ENCODE results near the gene ALKBH1.
"Not testable (repeated sequence)": the region's sequence is repeated elsewhere in the genome, so short reads cannot be mapped to it uniquely, and the experiment has no call there.

ALKBH1 gene

GRCh38 chr14:77667331-77667730 lies 40.5 kb downstream of the ALKBH1 start:
- Histone ChIP-seq H3K4me3 (ENCODE audit: low read length) (no peak overlapping the region), H3K27ac (ENCODE audit: low read length) (no peak overlapping the region)

GRCh38 chr14:77663293-77663692 lies 44.5 kb downstream of the ALKBH1 start:
- H3K9me3 ChIP-seq (ENCODE audit: control insufficient read depth, low read depth, low read length): no peaks in the 10 kb centered on the region
- no peak overlapping the region for H3K27ac ChIP-seq (ENCODE audit: low read length)

More at GRCh38 chr14:77667331-77667730, 40.5 kb downstream of the ALKBH1 start:
- no peaks in the 10 kb centered on the region for H3K9me3 ChIP-seq (ENCODE audit: control insufficient read depth, low read depth, low read length)
- peaks cover 2% of the 10 kb centered on the region for H3K36me3 ChIP-seq (ENCODE audit: control insufficient read depth, low read depth, low read length)
- no peaks in the 10 kb centered on the region for H3K27me3 ChIP-seq (ENCODE audit: control insufficient read depth, insufficient read depth, low read length)
- H3K4me1 ChIP-seq (ENCODE audit: control insufficient read depth, low read depth, low read length): no peaks in the 10 kb centered on the region
- H3K9ac ChIP-seq (ENCODE audit: low read length): no peak overlapping the region

GRCh38 chr14:77661562-77661961 lies 46.3 kb downstream of the ALKBH1 start:
- H3K4me1 ChIP-seq (ENCODE audit: control insufficient read depth, low read depth, low read length); H3K9ac ChIP-seq (ENCODE audit: low read length); H3K36me3 ChIP-seq (ENCODE audit: control insufficient read depth, low read depth, low read length); H3K4me3 ChIP-seq (ENCODE audit: low read length); H3K27ac ChIP-seq (ENCODE audit: low read length); H3K9me3 ChIP-seq (ENCODE audit: control insufficient read depth, low read depth, low read length); H3K27me3 ChIP-seq (ENCODE audit: control insufficient read depth, insufficient read depth, low read length): not testable (repeated sequence)

More at GRCh38 chr14:77663293-77663692, 44.5 kb downstream of the ALKBH1 start:
- H3K36me3 ChIP-seq (ENCODE audit: control insufficient read depth, low read depth, low read length): no peaks in the 10 kb centered on the region
- H3K4me1 ChIP-seq (ENCODE audit: control insufficient read depth, low read depth, low read length): no peaks in the 10 kb centered on the region
- H3K4me3 ChIP-seq (ENCODE audit: low read length): no peak overlapping the region
- no peaks in the 10 kb centered on the region for H3K27me3 ChIP-seq (ENCODE audit: control insufficient read depth, insufficient read depth, low read length)
- H3K9ac ChIP-seq (ENCODE audit: low read length): no peak overlapping the region

- no peak overlapping the region for H3K9ac ChIP-seq (ENCODE audit: low read length)
- no peak overlapping the region for H3K4me3 ChIP-seq (ENCODE audit: low read length)
- no peak overlapping the region for H3K27ac ChIP-seq (ENCODE audit: low read length)
- no peaks in the 10 kb centered on the region for H3K36me3 ChIP-seq (ENCODE audit: control insufficient read depth, low read depth, low read length)
- H3K9me3 ChIP-seq (ENCODE audit: control insufficient read depth, low read depth, low read length): no peaks in the 10 kb centered on the region
- no peaks in the 10 kb centered on the region for H3K4me1 ChIP-seq (ENCODE audit: control insufficient read depth, low read depth, low read length)
- H3K27me3 ChIP-seq (ENCODE audit: control insufficient read depth, insufficient read depth, low read length): no peaks in the 10 kb centered on the region
These were observed 47.1 kb downstream of the ALKBH1 start for GRCh38 chr14:77660754-77661153.

- Histone ChIP-seq H3K27me3 (ENCODE audit: control insufficient read depth, insufficient read depth, low read length) (no peaks in the 10 kb centered on the region), H3K4me3 (ENCODE audit: low read length) (no peak overlapping the region), H3K4me1 (ENCODE audit: control insufficient read depth, low read depth, low read length) (no peaks in the 10 kb centered on the region), H3K9me3 (ENCODE audit: control insufficient read depth, low read depth, low read length) (no peaks in the 10 kb centered on the region), H3K27ac (ENCODE audit: low read length) (no peak overlapping the region), H3K9ac (ENCODE audit: low read length) (no peak overlapping the region), H3K36me3 (ENCODE audit: control insufficient read depth, low read depth, low read length) (no peaks in the 10 kb centered on the region)
These were observed 48.0 kb downstream of the ALKBH1 start for GRCh38 chr14:77659831-77660230.

GRCh38 chr14:77657280-77657679 lies 50.5 kb downstream of the ALKBH1 start:
- H3K36me3 ChIP-seq (ENCODE audit: control insufficient read depth, low read depth, low read length): no peaks in the 10 kb centered on the region
- H3K9ac ChIP-seq (ENCODE audit: low read length): no peak overlapping the region
- H3K4me3 ChIP-seq (ENCODE audit: low read length): no peak overlapping the region
- H3K27me3 ChIP-seq (ENCODE audit: control insufficient read depth, insufficient read depth, low read length): no peaks in the 10 kb centered on the region
- peaks cover 12% of the 10 kb centered on the region for H3K4me1 ChIP-seq (ENCODE audit: control insufficient read depth, low read depth, low read length)
- no peaks in the 10 kb centered on the region for H3K9me3 ChIP-seq (ENCODE audit: control insufficient read depth, low read depth, low read length)
- no peak overlapping the region for H3K27ac ChIP-seq (ENCODE audit: low read length)

- H3K36me3 ChIP-seq (ENCODE audit: control insufficient read depth, low read depth, low read length): no peaks in the 10 kb centered on the region
- H3K27ac ChIP-seq (ENCODE audit: low read length): no peak overlapping the region
- no peak overlapping the region for H3K9ac ChIP-seq (ENCODE audit: low read length)
- H3K9me3 ChIP-seq (ENCODE audit: control insufficient read depth, low read depth, low read length): no peaks in the 10 kb centered on the region
- no peak overlapping the region for H3K4me3 ChIP-seq (ENCODE audit: low read length)
- H3K4me1 ChIP-seq (ENCODE audit: control insufficient read depth, low read depth, low read length): peaks cover 12% of the 10 kb centered on the region
- no peaks in the 10 kb centered on the region for H3K27me3 ChIP-seq (ENCODE audit: control insufficient read depth, insufficient read depth, low read length)
These were observed 53.8 kb downstream of the ALKBH1 start for GRCh38 chr14:77654001-77654441.

GRCh38 chr14:77649326-77649725 lies 58.5 kb downstream of the ALKBH1 start:
- Histone ChIP-seq H3K36me3 (ENCODE audit: control insufficient read depth, low read depth, low read length) (no peaks in the 10 kb centered on the region), H3K27me3 (ENCODE audit: control insufficient read depth, insufficient read depth, low read length) (no peaks in the 10 kb centered on the region), H3K4me3 (ENCODE audit: low read length) (no peak overlapping the region), H3K27ac (ENCODE audit: low read length) (no peak overlapping the region), H3K9ac (ENCODE audit: low read length) (no peak overlapping the region), H3K4me1 (ENCODE audit: control insufficient read depth, low read depth, low read length) (peaks cover 10% of the 10 kb centered on the region), H3K9me3 (ENCODE audit: control insufficient read depth, low read depth, low read length) (no peaks in the 10 kb centered on the region)

- H3K27me3 ChIP-seq (ENCODE audit: control insufficient read depth, insufficient read depth, low read length): no peaks in the 10 kb centered on the region
- no peak overlapping the region for H3K9ac ChIP-seq (ENCODE audit: low read length)
- H3K36me3 ChIP-seq (ENCODE audit: control insufficient read depth, low read depth, low read length): no peaks in the 10 kb centered on the region
- H3K9me3 ChIP-seq (ENCODE audit: control insufficient read depth, low read depth, low read length): no peaks in the 10 kb centered on the region
- H3K4me1 ChIP-seq (ENCODE audit: control insufficient read depth, low read depth, low read length): peaks cover 4% of the 10 kb centered on the region
- no peak overlapping the region for H3K4me3 ChIP-seq (ENCODE audit: low read length)
- no peak overlapping the region for H3K27ac ChIP-seq (ENCODE audit: low read length)
These were observed 59.2 kb downstream of the ALKBH1 start for GRCh38 chr14:77648520-77649200.

- H3K27ac ChIP-seq (ENCODE audit: low read length): no peak overlapping the region
- H3K4me1 ChIP-seq (ENCODE audit: control insufficient read depth, low read depth, low read length): no peaks in the 10 kb centered on the region
- H3K27me3 ChIP-seq (ENCODE audit: control insufficient read depth, insufficient read depth, low read length): no peaks in the 10 kb centered on the region
- no peak overlapping the region for H3K9ac ChIP-seq (ENCODE audit: low read length)
- no peak overlapping the region for H3K4me3 ChIP-seq (ENCODE audit: low read length)
- H3K9me3 ChIP-seq (ENCODE audit: control insufficient read depth, low read depth, low read length): no peaks in the 10 kb centered on the region
- H3K36me3 ChIP-seq (ENCODE audit: control insufficient read depth, low read depth, low read length): no peaks in the 10 kb centered on the region
These were observed 60.0 kb downstream of the ALKBH1 start for GRCh38 chr14:77647853-77648252.

GRCh38 chr14:77646907-77647306 lies 60.9 kb downstream of the ALKBH1 start:
- Histone ChIP-seq H3K4me3 (ENCODE audit: low read length) (no peak overlapping the region), H3K27me3 (ENCODE audit: control insufficient read depth, insufficient read depth, low read length) (no peaks in the 10 kb centered on the region), H3K9me3 (ENCODE audit: control insufficient read depth, low read depth, low read length) (no peaks in the 10 kb centered on the region)

GRCh38 chr14:77645520-77646230 lies 62.1 kb downstream of the ALKBH1 start:
- no peak overlapping the region for H3K4me3 ChIP-seq (ENCODE audit: low read length)
- H3K36me3 ChIP-seq (ENCODE audit: control insufficient read depth, low read depth, low read length): no peaks in the 10 kb centered on the region
- no peaks in the 10 kb centered on the region for H3K27me3 ChIP-seq (ENCODE audit: control insufficient read depth, insufficient read depth, low read length)
- no peak overlapping the region for H3K9ac ChIP-seq (ENCODE audit: low read length)
- H3K27ac ChIP-seq (ENCODE audit: low read length): no peak overlapping the region
- no peaks in the 10 kb centered on the region for H3K9me3 ChIP-seq (ENCODE audit: control insufficient read depth, low read depth, low read length)
- H3K4me1 ChIP-seq (ENCODE audit: control insufficient read depth, low read depth, low read length): no peaks in the 10 kb centered on the region

More at GRCh38 chr14:77646907-77647306, 60.9 kb downstream of the ALKBH1 start:
- Histone ChIP-seq H3K4me1 (ENCODE audit: control insufficient read depth, low read depth, low read length) (no peaks in the 10 kb centered on the region), H3K9ac (ENCODE audit: low read length) (no peak overlapping the region), H3K36me3 (ENCODE audit: control insufficient read depth, low read depth, low read length) (no peaks in the 10 kb centered on the region), H3K27ac (ENCODE audit: low read length) (no peak overlapping the region)

All from iPS-18a (cell line).